SH-SY5Y (cell line): ENCODE data around the gene RYR3.

Experiments
- GATA2 ChIP-seq: IDR thresholded peaks from 2 replicates; pipeline ENCODE4 v1.6.1; 2011; ENCODE audit warnings: mild to moderate bottlenecking, low read depth, low read length
- GATA3 ChIP-seq: IDR thresholded peaks from 2 replicates; pipeline ENCODE4 v1.6.1; 2011; ENCODE audit warnings: low read depth, mild to moderate bottlenecking, low read length, moderate library complexity

- TF ChIP-seq GATA2: no peak
- TF ChIP-seq GATA3: no peak
Observed at GRCh38 chr15:33587773-33588172, 277.0 kb downstream of the RYR3 start.
